ENCODE data around the gene PRKCZ. TPM values are rescaled to one million over a fixed set of nuclear protein-coding genes. Genes with fewer than 3 reads are reported as not detected.

PRKCZ gene
- polyA plus RNA-seq, 3 donors = 0.74 to 1.9 (median 1.4) TPM

DNA sequence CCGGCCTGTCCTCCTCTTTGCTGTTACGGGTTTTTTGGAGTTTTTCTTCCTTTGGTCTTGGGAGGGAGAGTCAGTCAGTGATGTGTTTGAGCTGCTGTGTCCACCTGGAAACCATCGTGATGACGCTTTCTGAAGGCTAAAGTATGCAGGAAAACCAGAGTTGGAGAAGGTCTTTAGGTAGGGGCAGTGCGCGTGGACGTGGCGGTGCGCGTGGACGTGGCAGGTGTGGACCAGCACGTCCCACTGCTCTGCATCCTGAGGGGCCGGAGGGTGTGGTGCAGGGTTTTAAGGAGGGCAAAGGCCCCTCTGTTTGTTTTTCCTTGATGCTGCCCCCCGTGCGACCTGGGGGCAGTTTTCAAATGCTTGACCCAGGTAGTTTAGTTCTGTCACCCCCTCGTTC is 29.9 kb downstream of the PRKCZ start:
- no peak overlapping the region for H3K4me3 Mint-ChIP-seq

GRCh38 chr1:2080884-2081283 is 30.7 kb downstream of the PRKCZ start:
- no peak overlapping the region for H3K9ac ChIP-seq (ENCODE audit: insufficient read depth, low read length, poor library complexity, severe bottlenecking)
- H3K4me3 Mint-ChIP-seq = no peak overlapping the region
- no peak overlapping the region for H3K27ac Mint-ChIP-seq

More for the DNA sequence above, 29.9 kb downstream of the PRKCZ start:
- no peak for DNase-seq
- Histone ChIP-seq H3K36me3 (replicated peaks in 1 of 2; ENCODE audit: control insufficient read depth in 1 of 2, insufficient read depth in 2 of 2, low read length in 2 of 2) (no peaks in the 10 kb centered on the region), H3K79me2 (ENCODE audit: insufficient read depth, low read length) (no peaks in the 10 kb centered on the region), H3K9me3 (replicated peaks in 1 of 2; ENCODE audit: control insufficient read depth in 1 of 2, insufficient read depth in 1 of 2, low read length in 2 of 2) (peaks cover 18 to 32% of the 10 kb centered on the region in 2 donors), H3K27ac (ENCODE audit: low read depth in 1 of 2, low read length in 2 of 2) (no peak overlapping the region), H3K4me1 (ENCODE audit: control insufficient read depth in 1 of 2, insufficient read depth in 2 of 2, low read length in 2 of 2) (no peaks in the 10 kb centered on the region), H3K4me2 (replicated peaks; ENCODE audit: extremely low read depth, low read length, poor library complexity, severe bottlenecking) (no peak overlapping the region), H3K27me3 (ENCODE audit: control insufficient read depth in 2 of 2, insufficient read depth in 2 of 2, low read length in 2 of 2) (no peaks in the 10 kb centered on the region), H3K4me3 (replicated peaks in 1 of 3; ENCODE audit: low read depth in 2 of 3, low read length in 3 of 3) (no peak overlapping the region), H4K20me1 (ENCODE audit: insufficient read depth, low read length) (no peaks in the 10 kb centered on the region), H2AFZ (ENCODE audit: insufficient read depth, low read depth, low read length, poor library complexity, severe bottlenecking) (no peak overlapping the region), H3K9ac (ENCODE audit: insufficient read depth, low read length, poor library complexity, severe bottlenecking) (no peak overlapping the region)
- no peak for TF ChIP-seq CTCF (IDR thresholded peaks at IDR 0.05)
- H3K9me3 Mint-ChIP-seq = peaks cover 17 to 36% (median 35%) of the 10 kb centered on the region in 7 donors
- intact Hi-C loops (cut with micrococcal nuclease) = no loop called here
- H3K4me1 Mint-ChIP-seq = no peaks in the 10 kb centered on the region
- H3K27ac Mint-ChIP-seq = no peak overlapping the region
- WGBS (ENCODE audit: insufficient coverage) = 98% methylated on average over 11 of the region's 16 CpGs
- H3K27me3 Mint-ChIP-seq (ENCODE audit: low read depth in 3 of 3) = peaks cover 3 to 9% (median 5%) of the 10 kb centered on the region in 3 donors
- no peaks in the 10 kb centered on the region for H3K36me3 Mint-ChIP-seq

More at GRCh38 chr1:2080884-2081283, 30.7 kb downstream of the PRKCZ start:
- Histone ChIP-seq H3K4me1 (ENCODE audit: control insufficient read depth in 1 of 2, insufficient read depth in 2 of 2, low read length in 2 of 2) (no peaks in the 10 kb centered on the region), H3K9me3 (replicated peaks in 1 of 2; ENCODE audit: control insufficient read depth in 1 of 2, insufficient read depth in 1 of 2, low read length in 2 of 2) (peaks cover 18 to 32% of the 10 kb centered on the region in 2 donors), H4K20me1 (ENCODE audit: insufficient read depth, low read length) (no peaks in the 10 kb centered on the region), H3K36me3 (replicated peaks in 1 of 2; ENCODE audit: control insufficient read depth in 1 of 2, insufficient read depth in 2 of 2, low read length in 2 of 2) (no peaks in the 10 kb centered on the region), H3K79me2 (ENCODE audit: insufficient read depth, low read length) (no peaks in the 10 kb centered on the region), H3K4me3 (replicated peaks in 1 of 3; ENCODE audit: low read depth in 2 of 3, low read length in 3 of 3) (no peak overlapping the region), H3K27me3 (ENCODE audit: control insufficient read depth in 2 of 2, insufficient read depth in 2 of 2, low read length in 2 of 2) (no peaks in the 10 kb centered on the region), H3K27ac (ENCODE audit: low read depth in 1 of 2, low read length in 2 of 2) (no peak overlapping the region), H2AFZ (ENCODE audit: insufficient read depth, low read depth, low read length, poor library complexity, severe bottlenecking) (no peak overlapping the region), H3K4me2 (replicated peaks; ENCODE audit: extremely low read depth, low read length, poor library complexity, severe bottlenecking) (no peak overlapping the region)
- Mint-ChIP-seq H3K27me3 (ENCODE audit: low read depth in 3 of 3) (peaks cover 3 to 6% (median 5%) of the 10 kb centered on the region in 3 donors), H3K36me3 (no peaks in the 10 kb centered on the region), H3K9me3 (peaks cover 17 to 36% (median 34%) of the 10 kb centered on the region in 7 donors), H3K4me1 (no peaks in the 10 kb centered on the region)
- 98% methylated on average over 17 of the region's 20 CpGs for WGBS (ENCODE audit: insufficient coverage)
- no peak for DNase-seq
- TF ChIP-seq CTCF (IDR thresholded peaks at IDR 0.05) = no peak
- intact Hi-C loops (cut with micrococcal nuclease) = no loop called here
